AG20443 (cell line): ENCODE results near the gene CD300H.
A peak's percentile ranks its signal among the peaks of the same experiment; 100 is the strongest.

Experiments
- DNase-seq: peaks from one replicate; pipeline ENCODE4 v3.0.0; 2012; ENCODE audit warnings: low spot score, mixed read lengths

CD300H gene

DNA sequence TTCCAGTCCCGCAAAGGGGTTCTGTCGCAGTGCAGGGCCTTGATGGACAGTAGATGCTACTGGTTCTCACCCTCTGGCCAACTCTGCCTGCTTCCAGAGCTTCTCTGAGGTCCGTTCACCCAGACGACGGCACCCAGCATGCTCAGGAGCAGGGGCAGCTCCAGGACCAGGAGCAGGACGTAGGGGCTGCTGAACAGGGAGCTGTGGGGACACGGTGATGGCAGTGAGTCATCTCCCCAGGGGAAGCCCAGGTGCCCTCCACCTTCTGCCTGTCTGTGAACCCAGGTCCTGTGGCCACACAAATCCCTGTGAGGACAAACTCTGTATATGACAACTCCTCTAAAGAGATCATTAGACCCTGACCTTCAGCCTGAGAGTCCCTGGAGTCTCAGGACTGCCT lies 18.0 kb downstream of the CD300H start:
- DNase-seq: no peak

- no peak for DNase-seq
Observed at GRCh38 chr17:74547736-74548135, 19.6 kb downstream of the CD300H start.

DNA sequence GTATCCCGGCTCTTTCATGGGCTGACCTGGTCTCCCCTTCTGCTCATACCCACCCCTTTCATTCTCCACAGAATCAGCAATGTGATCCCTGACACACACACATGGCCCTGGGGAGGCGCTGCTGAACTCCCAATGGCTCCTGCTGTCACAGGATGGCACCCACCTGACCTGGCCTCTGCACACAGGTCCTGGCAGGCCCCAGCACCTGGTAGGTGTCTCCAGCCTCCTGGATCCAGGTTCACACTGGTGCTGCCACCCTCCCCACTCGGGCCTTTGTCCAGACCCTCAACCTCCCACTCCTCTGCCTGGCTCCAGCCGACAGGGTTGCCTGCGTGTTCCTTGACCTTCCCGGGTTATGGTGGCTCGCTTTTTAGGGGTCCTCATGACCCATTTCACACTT lies 20.0 kb downstream of the CD300H start:
- no peak for DNase-seq

DNA sequence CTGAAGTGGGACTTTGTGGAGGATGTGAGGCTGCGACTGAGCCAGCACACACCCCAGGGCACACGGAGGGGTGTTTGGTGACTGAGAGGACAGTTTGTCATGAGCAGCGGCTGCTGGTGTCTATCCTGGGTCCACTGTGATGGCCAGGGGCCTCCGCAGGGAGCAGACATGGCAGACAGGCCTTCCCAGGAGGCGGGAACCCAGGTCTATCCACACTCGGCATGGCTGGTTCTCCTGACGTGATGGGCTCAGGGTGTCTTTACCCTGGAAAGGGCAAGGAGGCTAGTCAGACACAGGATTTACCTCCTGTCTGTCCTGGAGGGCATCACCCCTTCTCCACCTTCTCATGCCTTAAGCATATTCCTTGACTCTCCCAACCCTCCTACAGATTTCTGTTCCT lies 20.7 kb downstream of the CD300H start:
- DNase-seq: no peak

- no peak for DNase-seq
Observed at GRCh38 chr17:74545843-74546230, 21.5 kb downstream of the CD300H start, which contains the start of gene CD300C. Gene CD300C (minus strand): TSS chr17:74546115. CDS start chr17:74545782, 333 bp downstream.

DNA sequence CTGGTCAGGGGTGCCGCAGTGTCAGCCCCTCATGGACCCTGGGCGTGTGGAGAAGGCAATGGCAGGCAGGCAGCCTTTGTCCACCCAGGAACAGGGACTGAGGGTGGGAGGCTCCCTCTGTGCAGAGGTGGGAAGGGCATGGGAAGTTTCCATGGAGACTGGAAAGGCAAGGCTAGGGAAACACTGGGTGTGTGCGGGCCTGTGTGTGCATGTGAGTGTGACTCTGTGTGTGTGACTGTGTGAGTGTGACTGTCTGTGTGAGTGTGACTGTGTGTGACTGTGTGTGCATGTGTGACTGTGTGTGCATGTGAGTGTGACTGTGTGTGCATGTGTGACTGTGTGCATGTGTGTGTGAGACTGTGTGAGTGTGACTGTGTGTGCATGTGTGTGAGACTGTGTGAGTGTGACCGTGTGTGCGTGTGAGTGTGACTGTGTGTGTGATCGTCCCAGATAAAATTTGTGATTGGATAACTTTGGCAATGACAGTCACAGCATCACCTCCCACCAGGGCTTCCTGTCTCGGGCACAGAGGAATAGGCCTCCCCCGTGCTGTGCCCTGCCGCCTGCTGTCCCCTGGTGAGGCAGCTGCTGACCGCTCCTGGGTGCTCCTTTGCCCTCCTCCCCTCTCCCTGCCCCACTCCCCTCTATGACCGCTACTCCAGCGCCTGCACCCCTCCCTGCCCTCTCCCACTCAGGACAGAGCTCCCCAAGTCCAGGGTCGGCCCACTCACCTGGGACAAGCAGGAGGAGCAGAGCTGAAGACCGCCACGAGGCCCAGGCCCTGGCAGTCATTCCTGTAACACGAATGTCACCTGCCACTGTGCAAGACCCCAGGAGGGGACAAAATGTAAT lies 22.1 kb downstream of the CD300H start:
- DNase-seq: no peak

DNA sequence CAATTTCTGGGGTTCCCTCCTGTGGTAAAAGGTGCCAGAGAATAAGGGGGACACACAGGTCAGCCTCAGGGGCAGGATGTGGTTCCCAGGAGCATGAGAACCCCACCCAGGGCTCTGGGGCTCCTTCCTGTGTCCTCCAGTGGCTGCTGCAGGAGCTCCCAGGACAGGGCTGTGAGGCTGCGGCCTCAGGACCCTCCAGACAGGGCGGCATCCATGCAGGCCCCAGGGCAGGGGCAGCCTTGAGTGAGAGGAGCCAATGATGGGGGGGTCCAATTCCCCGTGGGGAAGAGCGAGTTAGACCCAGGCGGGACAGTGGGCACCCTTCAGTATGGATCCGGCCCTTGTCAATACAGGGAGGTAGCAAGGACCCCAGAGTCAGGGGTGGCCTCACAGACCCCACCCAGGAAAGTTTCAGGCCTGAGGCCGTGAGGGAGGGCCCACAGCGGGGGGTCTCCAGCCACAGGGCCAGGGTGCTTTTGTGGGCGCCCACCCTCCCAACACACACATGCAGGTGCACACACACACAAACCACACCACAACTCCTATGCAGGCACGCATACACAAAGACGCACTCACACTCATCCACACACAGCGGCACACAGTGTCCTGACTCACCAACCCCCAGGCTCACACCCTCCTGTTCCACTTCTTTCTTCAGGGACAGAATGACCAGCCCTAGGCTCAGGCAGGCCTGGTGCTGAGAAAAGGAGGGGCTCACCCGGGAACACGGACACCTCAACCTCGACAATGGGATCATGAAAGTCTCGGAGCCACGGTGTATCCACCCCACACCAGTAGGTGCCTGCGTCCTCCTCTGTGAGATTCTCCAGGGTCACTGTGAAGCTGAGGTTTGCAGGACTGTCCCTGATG lies 23.2 kb downstream of the CD300H start:
- DNase-seq: no peak

DNA sequence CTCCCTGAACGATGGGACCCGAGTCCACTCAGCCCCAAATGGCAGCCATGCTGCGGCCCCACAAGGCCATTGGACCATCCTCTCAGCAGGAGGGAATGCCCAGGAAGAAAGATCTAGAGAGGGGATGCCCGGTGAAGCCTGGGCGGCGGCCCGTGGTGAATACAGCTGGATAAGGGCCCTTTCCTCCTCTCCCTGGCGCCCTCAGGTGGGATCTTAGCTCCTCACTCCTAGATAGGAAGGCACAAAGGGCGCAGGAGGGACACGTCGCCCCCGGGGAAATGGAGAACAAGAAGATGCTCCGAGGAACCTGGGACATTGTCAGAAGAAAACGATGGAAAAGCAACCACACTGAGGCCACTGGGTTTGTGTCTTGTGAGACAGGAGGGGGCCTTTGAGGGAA lies 23.9 kb downstream of the CD300H start:
- no peak for DNase-seq

GRCh38 chr17:74542727-74543383 lies 24.5 kb downstream of the CD300H start:
- no peak for DNase-seq

GRCh38 chr17:74542166-74542565 lies 25.1 kb downstream of the CD300H start:
- no peak for DNase-seq

DNA sequence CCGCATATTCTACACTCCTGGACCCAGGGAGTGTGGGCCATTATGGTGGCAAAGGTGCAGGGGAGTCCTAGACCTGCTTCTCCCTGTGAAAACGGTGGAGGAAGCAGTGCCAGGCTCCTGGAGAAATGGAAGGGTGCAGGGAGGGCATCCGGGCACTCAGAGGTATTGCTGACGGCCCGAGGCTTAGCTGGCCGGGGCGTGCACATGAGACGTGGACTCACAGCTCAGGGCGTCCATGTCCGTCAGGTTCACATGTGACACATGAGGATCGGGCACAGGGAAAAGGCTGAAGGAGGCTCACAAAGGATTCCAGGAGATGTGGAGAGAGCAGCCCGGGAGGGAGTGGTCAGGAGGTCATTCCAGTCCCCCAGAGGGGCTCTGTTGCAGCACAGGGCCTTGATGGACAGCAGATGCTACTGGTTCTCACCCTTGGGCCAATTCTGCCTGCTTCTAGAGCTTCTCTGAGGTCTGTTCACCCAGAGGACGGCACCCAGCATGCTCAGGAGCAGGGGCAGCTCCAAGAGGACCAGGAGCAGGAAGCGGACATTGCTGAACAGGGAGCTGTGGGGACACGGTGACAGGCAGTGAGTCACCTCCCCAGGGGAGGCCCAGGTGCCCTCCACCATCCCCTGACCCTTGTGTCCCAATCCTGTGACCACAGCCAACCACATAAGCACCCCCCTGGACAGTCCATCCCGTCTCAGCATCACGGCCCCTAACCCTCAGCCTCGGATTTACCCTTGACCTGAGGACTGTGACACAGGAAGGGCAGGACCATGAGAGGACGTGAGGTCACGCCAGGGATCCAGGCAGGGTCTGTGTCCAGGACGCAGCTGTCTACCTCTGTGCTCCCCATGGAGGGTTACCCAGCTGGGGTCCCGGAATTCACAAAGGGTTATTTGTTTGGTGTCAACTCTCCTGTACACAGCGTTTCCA lies 25.9 kb downstream of the CD300H start:
- DNase-seq: no peak

GRCh38 chr17:74539281-74539820 lies 28.0 kb downstream of the CD300H start:
- no peak for DNase-seq

- no peak for DNase-seq
Observed at GRCh38 chr17:74536890-74537289, 30.4 kb downstream of the CD300H start.

DNA sequence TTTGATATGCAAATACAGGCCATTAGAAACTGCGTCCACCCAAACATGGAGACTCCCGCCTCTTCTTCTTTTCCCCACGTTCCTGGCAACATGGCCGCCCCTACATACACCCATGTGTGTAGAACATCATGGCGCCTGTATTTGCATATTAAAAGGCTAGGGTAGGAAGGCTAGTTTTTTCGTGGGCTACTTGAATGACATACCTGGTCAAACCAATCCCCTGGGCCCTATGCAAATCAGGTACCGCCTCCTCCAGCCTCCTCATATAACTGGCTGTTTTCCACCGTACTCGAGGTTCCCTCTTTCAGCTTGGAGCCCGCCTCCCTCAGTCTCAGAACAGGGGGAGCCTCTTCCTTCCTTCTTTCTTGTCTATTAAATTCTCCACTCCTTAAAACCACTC lies 35.2 kb downstream of the CD300H start:
- no peak for DNase-seq

GRCh38 chr17:74531231-74531761 lies 36.0 kb downstream of the CD300H start, which contains the start of gene CD300LB:
Gene CD300LB (minus strand): TSS chr17:74531475. CDS start chr17:74531350, 125 bp downstream.
- DNase-seq: no peak

GRCh38 chr17:74530831-74531150 lies 36.5 kb downstream of the CD300H start:
- no peak for DNase-seq

- DNase-seq: peak; percentile 3
Observed at GRCh38 chr17:74529243-74529642, 38.1 kb downstream of the CD300H start.

DNA sequence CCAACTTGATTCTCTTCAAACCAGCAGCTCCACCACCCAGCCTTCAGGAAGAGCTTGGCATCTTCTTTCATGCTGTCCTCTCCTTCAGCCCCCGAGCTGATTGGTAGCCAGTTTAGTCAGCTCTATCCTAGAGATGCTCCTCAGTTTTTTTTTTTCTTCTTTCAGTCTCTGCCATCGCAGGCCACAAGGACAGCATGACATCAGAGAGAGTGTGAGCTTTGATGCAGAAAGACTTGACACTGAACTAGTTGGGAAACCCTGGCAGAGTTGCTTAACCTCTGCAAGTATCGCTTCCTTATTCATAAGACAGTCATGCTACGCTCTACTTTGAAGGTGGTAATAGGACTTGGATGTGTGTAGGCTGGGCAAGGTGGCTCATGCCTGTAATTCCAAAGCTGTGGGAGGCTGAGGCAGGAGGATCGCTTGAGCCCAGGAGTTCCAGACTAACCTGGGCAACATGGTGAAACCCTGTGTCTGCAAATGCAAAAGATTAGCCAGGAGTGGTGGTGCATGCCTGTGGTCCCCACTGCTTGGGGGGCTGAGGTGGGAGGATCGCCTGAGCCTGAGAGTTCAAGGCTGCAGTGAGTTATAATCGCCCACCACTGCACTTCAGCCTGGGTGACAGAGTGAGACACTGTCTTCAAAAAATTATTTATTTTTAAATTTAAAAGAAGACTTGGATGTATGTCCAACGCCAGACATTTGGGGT lies 38.7 kb downstream of the CD300H start:
- DNase-seq: peak; percentile 3

DNA sequence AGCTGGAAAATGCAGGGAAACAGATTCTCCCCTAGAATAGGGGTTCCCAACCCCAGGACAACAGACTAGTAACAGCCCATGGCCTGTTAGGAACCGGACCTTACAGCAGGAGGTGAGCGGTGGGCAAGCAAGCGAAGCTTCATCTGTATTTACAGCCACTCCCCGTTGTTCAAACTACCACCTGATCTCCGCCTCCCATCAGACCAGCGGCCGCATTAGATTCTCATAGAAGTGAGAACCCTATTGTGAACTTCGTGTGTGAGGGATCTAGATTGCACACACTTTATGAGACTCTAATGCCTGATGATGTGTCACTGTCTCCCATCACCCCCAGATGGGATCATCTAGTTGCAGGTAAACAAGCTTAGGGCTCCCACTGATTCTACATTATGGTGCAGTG lies 39.6 kb downstream of the CD300H start:
- DNase-seq: peak; percentile 3

- peak; percentile 4 for DNase-seq
Observed at GRCh38 chr17:74527081-74527480, 40.2 kb downstream of the CD300H start.
